Peyer's patch (tissue), 4 donors: ENCODE data around the gene SHISA9. TPM values are rescaled to one million over a fixed set of nuclear protein-coding genes. Genes with fewer than 3 reads are reported as not detected.

Experiments
- DNase-seq, 3 donors: peaks; one replicate each; pipeline ENCODE4 v3.0.0-alpha.2; 2017 to 2019
- H3K27ac ChIP-seq, 4 donors: fragments of 200-600 bp; sonication (generic); one replicate each; pipeline ENCODE4 v1.5.1; 2016 to 2019
- H3K27me3 ChIP-seq, 2 donors: fragments of 200-600 bp; sonication (generic); one replicate each; pipeline ENCODE4 v1.5.1; 2019
- H3K36me3 ChIP-seq, 3 donors: fragments of 200-600 bp; sonication (generic); one replicate each; pipeline ENCODE4 v1.5.1; 2016 to 2019
- H3K4me1 ChIP-seq, 4 donors: fragments of 200-600 bp; sonication (generic); one replicate each; pipeline ENCODE4 v1.5.1; 2016 to 2019
- H3K4me3 ChIP-seq, 4 donors: fragments of 200-600 bp; sonication (generic); 1 replicate in 3 of 4; 2 replicates in 1 of 4; pipeline ENCODE4 v1.5.1; 2016 to 2019; ENCODE audit warnings: mild to moderate bottlenecking in 1 of 4
- H3K9me3 ChIP-seq, 4 donors: fragments of 200-600 bp; sonication (generic); one replicate each; pipeline ENCODE4 v1.5.1; 2016 to 2019; ENCODE audit warnings: mild to moderate bottlenecking in 1 of 4
- POLR2A ChIP-seq, 2 donors: fragments of 450-650 bp; IDR thresholded peaks; one replicate each; pipeline ENCODE4 v1.5.1; 2017; ENCODE audit warnings: antibody characterized with exemption in 2 of 2, mild to moderate bottlenecking in 2 of 2, moderate library complexity in 2 of 2
- total RNA-seq, 4 donors: library from RNA; depleted of rRNA; stranded (reverse); fragments of >200 nt; gene quantifications; one replicate each; pipeline ENCODE4 v1.1.0, GENCODE V29; 2016
- TF ChIP-seq, protein P1 (sequence below), 6 experiments: fragments of 450-650 bp in 4 of 6; fragments of 200-600 bp in 2 of 6; sonication (generic) in 1 of 6; IDR thresholded peaks; one replicate each; pipeline ENCODE4 v1.5.1; 2017 to 2019; ENCODE audit warnings: antibody characterized with exemption in 6 of 6, mild to moderate bottlenecking in 3 of 6, moderate library complexity in 1 of 6

The SHISA9 gene
- total RNA-seq, 4 donors from 2014 or later: 0.66 TPM; not detected in 3

DNA sequence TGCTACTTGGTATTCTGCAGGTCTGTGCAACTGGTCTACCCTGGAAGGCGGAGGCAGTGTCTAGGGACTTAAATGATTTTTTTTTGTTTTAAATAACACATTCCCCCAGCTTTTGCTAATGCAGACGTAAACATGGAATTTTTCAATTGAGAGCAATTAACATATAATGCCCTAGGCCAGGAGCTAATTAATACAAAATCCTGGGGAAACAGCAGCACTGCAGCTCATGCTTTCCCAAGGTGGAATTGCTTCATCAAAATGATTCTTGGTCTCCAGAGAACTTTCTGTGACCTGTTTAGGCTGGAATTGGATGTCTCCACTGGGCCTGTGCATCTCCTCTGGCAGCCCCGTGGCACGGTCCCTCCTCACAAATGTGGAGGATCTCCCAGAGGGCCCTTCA, 50.6 kb downstream of the SHISA9 start:
- Histone ChIP-seq H3K36me3 (no peaks in the 10 kb centered on the region), H3K27ac (no peak overlapping the region), H3K4me1 (no peaks in the 10 kb centered on the region), H3K27me3 (no peaks in the 10 kb centered on the region), H3K9me3 (no peaks in the 10 kb centered on the region), H3K4me3 (no peak overlapping the region)
- DNase-seq: no peak
- no peak for TF ChIP-seq POLR2A (IDR thresholded peaks at IDR 0.05)
- TF ChIP-seq, protein P1, sequence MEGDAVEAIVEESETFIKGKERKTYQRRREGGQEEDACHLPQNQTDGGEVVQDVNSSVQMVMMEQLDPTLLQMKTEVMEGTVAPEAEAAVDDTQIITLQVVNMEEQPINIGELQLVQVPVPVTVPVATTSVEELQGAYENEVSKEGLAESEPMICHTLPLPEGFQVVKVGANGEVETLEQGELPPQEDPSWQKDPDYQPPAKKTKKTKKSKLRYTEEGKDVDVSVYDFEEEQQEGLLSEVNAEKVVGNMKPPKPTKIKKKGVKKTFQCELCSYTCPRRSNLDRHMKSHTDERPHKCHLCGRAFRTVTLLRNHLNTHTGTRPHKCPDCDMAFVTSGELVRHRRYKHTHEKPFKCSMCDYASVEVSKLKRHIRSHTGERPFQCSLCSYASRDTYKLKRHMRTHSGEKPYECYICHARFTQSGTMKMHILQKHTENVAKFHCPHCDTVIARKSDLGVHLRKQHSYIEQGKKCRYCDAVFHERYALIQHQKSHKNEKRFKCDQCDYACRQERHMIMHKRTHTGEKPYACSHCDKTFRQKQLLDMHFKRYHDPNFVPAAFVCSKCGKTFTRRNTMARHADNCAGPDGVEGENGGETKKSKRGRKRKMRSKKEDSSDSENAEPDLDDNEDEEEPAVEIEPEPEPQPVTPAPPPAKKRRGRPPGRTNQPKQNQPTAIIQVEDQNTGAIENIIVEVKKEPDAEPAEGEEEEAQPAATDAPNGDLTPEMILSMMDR (IDR thresholded peaks at IDR 0.05): no peak

DNA sequence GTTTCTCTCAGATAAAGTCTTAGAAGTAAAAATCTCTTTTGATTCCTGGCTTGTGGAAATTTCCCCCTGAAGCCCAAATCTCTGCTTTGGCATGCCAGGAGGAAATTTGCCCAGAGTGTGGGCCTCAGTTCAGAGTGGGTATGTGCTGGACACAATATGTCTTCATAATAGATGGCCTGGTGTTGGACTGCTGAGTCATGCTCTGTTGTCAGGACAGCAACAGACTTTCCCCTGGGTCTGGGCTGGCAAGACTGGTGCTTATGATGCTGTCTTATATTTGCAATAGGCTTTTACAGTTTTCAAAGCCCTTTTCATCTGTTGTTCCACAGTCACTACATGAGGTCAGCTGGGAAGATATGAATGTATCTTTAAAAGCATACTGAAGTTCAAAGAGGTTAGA, 57.0 kb downstream of the SHISA9 start:
- no peak for DNase-seq
- H3K9me3 ChIP-seq: no peaks in the 10 kb centered on the region
- H3K4me3 ChIP-seq: no peak overlapping the region
- no peaks in the 10 kb centered on the region for H3K27me3 ChIP-seq
- H3K27ac ChIP-seq: no peak overlapping the region
- no peaks in the 10 kb centered on the region for H3K4me1 ChIP-seq
- no peaks in the 10 kb centered on the region for H3K36me3 ChIP-seq
- TF ChIP-seq, protein P1 (IDR thresholded peaks at IDR 0.05): no peak
- no peak for TF ChIP-seq POLR2A (IDR thresholded peaks at IDR 0.05)

DNA sequence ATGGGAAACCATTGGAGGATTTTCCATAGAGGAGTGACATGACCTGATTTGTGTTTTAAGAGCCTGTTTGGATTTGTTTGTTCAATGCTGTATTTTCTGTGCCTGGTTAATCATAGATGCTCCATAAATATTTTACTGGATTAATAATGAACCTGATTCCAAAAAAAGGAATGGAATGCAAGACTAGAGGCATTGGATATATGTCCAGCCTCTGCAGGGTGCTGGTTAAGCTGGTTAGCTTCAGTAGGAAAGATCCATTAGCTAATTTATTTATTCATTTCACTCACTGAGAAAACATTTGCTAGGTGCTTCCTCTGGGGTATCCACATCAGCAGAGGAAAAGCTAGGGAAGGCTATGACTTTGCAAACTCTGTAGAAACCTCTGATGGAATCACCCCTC, 57.7 kb downstream of the SHISA9 start:
- H3K27me3 ChIP-seq: no peaks in the 10 kb centered on the region
- H3K9me3 ChIP-seq: no peaks in the 10 kb centered on the region
- TF ChIP-seq, protein P1 (IDR thresholded peaks at IDR 0.05): no peak
- TF ChIP-seq POLR2A (IDR thresholded peaks at IDR 0.05): no peak
- DNase-seq: no peak
- no peaks in the 10 kb centered on the region for H3K36me3 ChIP-seq
- H3K4me3 ChIP-seq: no peak overlapping the region
- no peak overlapping the region for H3K27ac ChIP-seq
- H3K4me1 ChIP-seq: no peaks in the 10 kb centered on the region

DNA sequence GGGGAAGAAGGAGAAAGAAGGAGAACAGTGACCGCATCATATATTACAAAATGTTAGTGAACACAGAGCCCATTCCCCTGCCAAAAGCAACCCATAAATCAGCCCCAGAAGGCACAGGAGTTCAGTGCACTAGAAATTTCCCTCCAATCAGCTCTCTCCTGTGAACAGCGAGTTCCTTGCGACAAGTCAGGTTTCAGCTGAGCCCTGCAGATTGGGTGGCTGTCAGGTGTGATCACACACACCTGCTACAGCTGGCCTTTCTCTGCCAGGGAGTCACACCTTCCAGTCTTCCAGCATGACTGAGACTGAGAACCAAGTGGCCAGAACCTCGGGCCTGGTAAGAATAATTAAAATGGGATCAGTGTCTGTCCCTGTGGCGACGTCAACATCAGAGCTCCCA, 60.2 kb downstream of the SHISA9 start:
- no peaks in the 10 kb centered on the region for H3K36me3 ChIP-seq
- DNase-seq: no peak
- no peaks in the 10 kb centered on the region for H3K4me1 ChIP-seq
- TF ChIP-seq, protein P1 (IDR thresholded peaks at IDR 0.05): no peak
- H3K27ac ChIP-seq: no peak overlapping the region
- H3K27me3 ChIP-seq: no peaks in the 10 kb centered on the region
- H3K9me3 ChIP-seq: no peaks in the 10 kb centered on the region
- no peak overlapping the region for H3K4me3 ChIP-seq

DNA sequence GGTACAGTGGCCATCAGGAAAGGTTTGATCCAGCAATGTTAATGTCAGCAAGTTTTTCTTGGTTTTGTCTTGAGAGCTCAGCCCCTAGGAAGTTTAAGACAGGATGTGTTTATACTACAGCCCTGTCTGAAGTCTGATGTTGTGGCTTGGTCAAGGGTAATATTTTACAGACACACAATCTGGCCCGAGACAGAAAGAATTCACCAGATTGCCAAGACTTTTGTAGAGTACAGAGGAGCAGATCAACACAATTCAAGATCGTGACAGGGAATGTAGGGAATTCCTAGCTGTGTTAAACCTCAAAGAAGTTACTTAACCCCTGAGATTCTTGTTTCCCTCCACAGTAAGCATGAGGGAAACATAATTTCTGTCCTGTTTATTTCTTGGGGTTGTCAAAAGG, 63.1 kb downstream of the SHISA9 start:
- no peaks in the 10 kb centered on the region for H3K27me3 ChIP-seq
- no peak overlapping the region for H3K27ac ChIP-seq
- TF ChIP-seq, protein P1 (IDR thresholded peaks at IDR 0.05): no peak
- no peak for TF ChIP-seq POLR2A (IDR thresholded peaks at IDR 0.05)
- DNase-seq: no peak
- no peak overlapping the region for H3K4me3 ChIP-seq
- H3K36me3 ChIP-seq: no peaks in the 10 kb centered on the region
- H3K9me3 ChIP-seq: no peaks in the 10 kb centered on the region
- no peaks in the 10 kb centered on the region for H3K4me1 ChIP-seq

DNA sequence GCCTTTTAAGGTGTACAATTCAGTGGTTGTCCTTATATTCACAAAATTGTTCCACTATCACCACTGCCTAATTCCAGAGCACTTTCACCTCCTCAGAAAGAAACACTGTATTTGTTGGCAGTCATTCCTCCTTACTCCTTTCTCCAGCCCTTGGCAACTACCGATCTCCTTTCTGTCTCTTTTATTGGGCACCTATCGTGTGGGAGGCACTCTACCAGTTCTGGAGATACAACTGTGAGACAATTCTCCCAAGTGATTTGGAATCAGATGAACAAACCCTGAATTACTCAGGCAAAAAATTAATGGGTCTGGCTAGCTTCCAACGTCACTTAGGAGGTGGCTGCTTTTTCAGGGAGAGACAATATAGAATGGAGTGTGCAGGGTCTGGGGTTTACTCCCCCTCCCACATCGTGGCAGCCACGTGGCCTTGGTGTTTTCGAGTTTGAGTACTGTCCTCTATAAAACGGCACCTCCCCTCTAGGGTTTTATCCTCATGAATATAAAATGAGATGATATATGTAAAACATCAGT, 63.9 kb downstream of the SHISA9 start:
- Histone ChIP-seq H3K27ac (no peak overlapping the region), H3K27me3 (no peaks in the 10 kb centered on the region), H3K9me3 (no peaks in the 10 kb centered on the region), H3K36me3 (no peaks in the 10 kb centered on the region), H3K4me1 (no peaks in the 10 kb centered on the region), H3K4me3 (no peak overlapping the region)
- TF ChIP-seq, protein P1 (IDR thresholded peaks at IDR 0.05): no peak
- TF ChIP-seq POLR2A (IDR thresholded peaks at IDR 0.05): no peak
- DNase-seq: no peak
